Panc1 (cell line): ENCODE data around the gene SPO11. TPM values are rescaled to one million over a fixed set of nuclear protein-coding genes. Genes with fewer than 3 reads are reported as not detected.

Source experiments
- ATAC-seq: fragments of 200-7000 bp; cut with Tn5 transposase; 2 replicates; pipeline ENCODE4 v1.9.1; 2020; ENCODE audit warnings: mild to moderate bottlenecking, moderate library complexity
- BruUV-seq: library from RNA; stranded (reverse); fragments of 400-500 nt; replicated peaks from 2 replicates; lab custom pipeline; 2021; lab: Mats Ljungman, UMichigan
- CTCF ChIA-PET: fragments of 300-600 bp; sonication (Branson Sonifier 250); formaldehyde crosslinking; loops from one replicate; lab custom pipeline; 2022; ENCODE audit warnings: antibody characterized with exemption; lab: Charles Lee
- POLR2A ChIA-PET: fragments of 300-600 bp; sonication (Branson Sonifier 250); formaldehyde crosslinking; loops from one replicate; lab custom pipeline; 2022; ENCODE audit warnings: antibody characterized with exemption; lab: Charles Lee
- DNase-seq: peaks from one replicate; pipeline ENCODE4 v3.0.0-alpha.2; 2010; ENCODE audit warnings: low read depth, low spot score
- H3K27ac ChIP-seq: 2 replicates; pipeline ENCODE4 v1.5.1; 2011; ENCODE audit warnings: mild to moderate bottlenecking, low read length, inconsistent platforms
- H3K27me3 ChIP-seq: fragments of 200-500 bp; sonication (Bioruptor generic); 2 replicates; pipeline ENCODE4 v1.6.0; 2014; ENCODE audit warnings: low read length, inconsistent platforms; ENCODE audit not compliant: control insufficient read depth, insufficient read depth
- H3K36me3 ChIP-seq: fragments of 200-500 bp; sonication (Bioruptor generic); 2 replicates; pipeline ENCODE4 v1.5.1; 2014; ENCODE audit warnings: inconsistent platforms, mild to moderate bottlenecking, low read length, moderate library complexity; ENCODE audit not compliant: control insufficient read depth, insufficient read depth
- H3K4me1 ChIP-seq: 2 replicates; pipeline ENCODE4 v1.5.1; 2011; ENCODE audit warnings: inconsistent platforms, mild to moderate bottlenecking, low read length, moderate library complexity; ENCODE audit not compliant: control insufficient read depth, insufficient read depth
- H3K4me3 ChIP-seq, 2 experiments: 2 replicates each; pipeline ENCODE4 v1.5.1; 2011 to 2012; ENCODE audit warnings: low read depth in 2 of 2, low read length in 2 of 2, mild to moderate bottlenecking in 2 of 2, inconsistent platforms in 1 of 2, moderate library complexity in 1 of 2
- H3K9me3 ChIP-seq: fragments of 200-500 bp; sonication (Bioruptor generic); 2 replicates; pipeline ENCODE4 v1.5.1; 2014; ENCODE audit warnings: low read depth, mild to moderate bottlenecking, inconsistent platforms, low read length, moderate library complexity; ENCODE audit not compliant: control insufficient read depth, insufficient read depth
- POLR2AphosphoS5 ChIP-seq: IDR thresholded peaks from 2 replicates; pipeline ENCODE4 v1.6.1; 2012; ENCODE audit warnings: mild to moderate bottlenecking, low read depth, low read length, moderate library complexity
- SIN3A ChIP-seq: IDR thresholded peaks from 2 replicates; pipeline ENCODE4 v1.6.1; 2012; ENCODE audit warnings: low read depth, mild to moderate bottlenecking, low read length, moderate library complexity, borderline replicate concordance; ENCODE audit not compliant: insufficient read depth
- TCF7L2 ChIP-seq: IDR thresholded peaks from 2 replicates; pipeline ENCODE4 v1.6.1; 2011; ENCODE audit warnings: mild to moderate bottlenecking, low read depth, low read length, inconsistent platforms
- in situ Hi-C: cut with HindIII; loops from 2 replicates; pipeline ENCODE4 v1.10.0; 2016; ENCODE audit warnings: low sequenced_read_pairs, low pct_unique_long_range_greater_than_20kb
- intact Hi-C: fragments of 100-400 bp; cut with micrococcal nuclease; formaldehyde crosslinking; loops from one replicate; pipeline ENCODE4 v1.10.0; 2022; ENCODE audit not compliant: unreplicated experiment
- total RNA-seq: library from RNA; stranded (reverse); gene quantifications from one replicate; pipeline ENCODE4 v1.2.1, GENCODE V29; 2021; ENCODE audit not compliant: unreplicated experiment
- TF ChIP-seq, protein P1 (sequence below): fragments of 450-650 bp; IDR thresholded peaks from 2 replicates; pipeline ENCODE4 v1.5.1; 2017; ENCODE audit warnings: mild to moderate bottlenecking
- TF ChIP-seq, protein P2 (sequence below), 2 experiments: IDR thresholded peaks; 2 replicates each; pipeline ENCODE4 v1.6.1; 2011 to 2012; ENCODE audit warnings: low read depth in 2 of 2, control low read depth in 1 of 2, low read length in 1 of 2, mild to moderate bottlenecking in 1 of 2, moderate library complexity in 1 of 2; ENCODE audit not compliant: insufficient read depth in 1 of 2

Gene SPO11
- total RNA-seq, 1 experiment from 2014 or later = not detected

DNA sequence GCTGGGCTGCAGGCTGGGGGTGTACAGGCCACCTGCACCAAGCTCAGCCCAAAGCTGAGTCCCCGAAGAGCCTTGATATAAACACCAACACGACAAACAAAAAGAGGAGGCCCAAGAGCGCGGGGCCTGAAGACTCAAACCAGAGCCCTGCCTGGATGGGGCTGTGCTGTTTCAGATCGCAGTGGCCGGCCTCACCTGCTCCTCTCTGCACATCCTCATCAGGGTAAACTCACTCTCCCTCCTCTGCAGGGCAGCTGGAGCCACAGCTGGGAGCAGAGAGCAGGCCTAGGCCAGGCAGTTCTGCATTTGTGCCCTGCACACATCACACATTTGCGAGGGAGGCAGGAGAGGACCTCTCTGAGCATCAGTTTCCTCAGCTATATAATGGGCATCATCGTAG, 57.9 kb downstream of the SPO11 start:
- DNase-seq = no peak
- H3K36me3 ChIP-seq = peaks cover 2% of the 10 kb centered on the region
- CTCF ChIA-PET = no interaction called here
- no peaks in the 10 kb centered on the region for H3K27me3 ChIP-seq
- H3K9me3 ChIP-seq = no peaks in the 10 kb centered on the region
- no TSS peak for BruUV-seq
- no peak for ATAC-seq
- H3K4me3 ChIP-seq = no peak overlapping the region
- POLR2A ChIA-PET = no interaction called here
- in situ Hi-C loops (no loop called here), intact Hi-C loops (no loop called here)
- no peak for TF ChIP-seq SIN3A
- TF ChIP-seq, protein P1, sequence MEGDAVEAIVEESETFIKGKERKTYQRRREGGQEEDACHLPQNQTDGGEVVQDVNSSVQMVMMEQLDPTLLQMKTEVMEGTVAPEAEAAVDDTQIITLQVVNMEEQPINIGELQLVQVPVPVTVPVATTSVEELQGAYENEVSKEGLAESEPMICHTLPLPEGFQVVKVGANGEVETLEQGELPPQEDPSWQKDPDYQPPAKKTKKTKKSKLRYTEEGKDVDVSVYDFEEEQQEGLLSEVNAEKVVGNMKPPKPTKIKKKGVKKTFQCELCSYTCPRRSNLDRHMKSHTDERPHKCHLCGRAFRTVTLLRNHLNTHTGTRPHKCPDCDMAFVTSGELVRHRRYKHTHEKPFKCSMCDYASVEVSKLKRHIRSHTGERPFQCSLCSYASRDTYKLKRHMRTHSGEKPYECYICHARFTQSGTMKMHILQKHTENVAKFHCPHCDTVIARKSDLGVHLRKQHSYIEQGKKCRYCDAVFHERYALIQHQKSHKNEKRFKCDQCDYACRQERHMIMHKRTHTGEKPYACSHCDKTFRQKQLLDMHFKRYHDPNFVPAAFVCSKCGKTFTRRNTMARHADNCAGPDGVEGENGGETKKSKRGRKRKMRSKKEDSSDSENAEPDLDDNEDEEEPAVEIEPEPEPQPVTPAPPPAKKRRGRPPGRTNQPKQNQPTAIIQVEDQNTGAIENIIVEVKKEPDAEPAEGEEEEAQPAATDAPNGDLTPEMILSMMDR = no peak
- TF ChIP-seq TCF7L2 = no peak
- TF ChIP-seq POLR2AphosphoS5 = no peak
- TF ChIP-seq, protein P2, sequence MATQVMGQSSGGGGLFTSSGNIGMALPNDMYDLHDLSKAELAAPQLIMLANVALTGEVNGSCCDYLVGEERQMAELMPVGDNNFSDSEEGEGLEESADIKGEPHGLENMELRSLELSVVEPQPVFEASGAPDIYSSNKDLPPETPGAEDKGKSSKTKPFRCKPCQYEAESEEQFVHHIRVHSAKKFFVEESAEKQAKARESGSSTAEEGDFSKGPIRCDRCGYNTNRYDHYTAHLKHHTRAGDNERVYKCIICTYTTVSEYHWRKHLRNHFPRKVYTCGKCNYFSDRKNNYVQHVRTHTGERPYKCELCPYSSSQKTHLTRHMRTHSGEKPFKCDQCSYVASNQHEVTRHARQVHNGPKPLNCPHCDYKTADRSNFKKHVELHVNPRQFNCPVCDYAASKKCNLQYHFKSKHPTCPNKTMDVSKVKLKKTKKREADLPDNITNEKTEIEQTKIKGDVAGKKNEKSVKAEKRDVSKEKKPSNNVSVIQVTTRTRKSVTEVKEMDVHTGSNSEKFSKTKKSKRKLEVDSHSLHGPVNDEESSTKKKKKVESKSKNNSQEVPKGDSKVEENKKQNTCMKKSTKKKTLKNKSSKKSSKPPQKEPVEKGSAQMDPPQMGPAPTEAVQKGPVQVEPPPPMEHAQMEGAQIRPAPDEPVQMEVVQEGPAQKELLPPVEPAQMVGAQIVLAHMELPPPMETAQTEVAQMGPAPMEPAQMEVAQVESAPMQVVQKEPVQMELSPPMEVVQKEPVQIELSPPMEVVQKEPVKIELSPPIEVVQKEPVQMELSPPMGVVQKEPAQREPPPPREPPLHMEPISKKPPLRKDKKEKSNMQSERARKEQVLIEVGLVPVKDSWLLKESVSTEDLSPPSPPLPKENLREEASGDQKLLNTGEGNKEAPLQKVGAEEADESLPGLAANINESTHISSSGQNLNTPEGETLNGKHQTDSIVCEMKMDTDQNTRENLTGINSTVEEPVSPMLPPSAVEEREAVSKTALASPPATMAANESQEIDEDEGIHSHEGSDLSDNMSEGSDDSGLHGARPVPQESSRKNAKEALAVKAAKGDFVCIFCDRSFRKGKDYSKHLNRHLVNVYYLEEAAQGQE (IDR thresholded peaks at IDR 0.05; ENCODE audit: insufficient read depth in 1 of 2, low read depth in 2 of 2, low read length in 1 of 2) = no peak
- no peak overlapping the region for H3K27ac ChIP-seq
- H3K4me1 ChIP-seq = peaks cover 15% of the 10 kb centered on the region

DNA sequence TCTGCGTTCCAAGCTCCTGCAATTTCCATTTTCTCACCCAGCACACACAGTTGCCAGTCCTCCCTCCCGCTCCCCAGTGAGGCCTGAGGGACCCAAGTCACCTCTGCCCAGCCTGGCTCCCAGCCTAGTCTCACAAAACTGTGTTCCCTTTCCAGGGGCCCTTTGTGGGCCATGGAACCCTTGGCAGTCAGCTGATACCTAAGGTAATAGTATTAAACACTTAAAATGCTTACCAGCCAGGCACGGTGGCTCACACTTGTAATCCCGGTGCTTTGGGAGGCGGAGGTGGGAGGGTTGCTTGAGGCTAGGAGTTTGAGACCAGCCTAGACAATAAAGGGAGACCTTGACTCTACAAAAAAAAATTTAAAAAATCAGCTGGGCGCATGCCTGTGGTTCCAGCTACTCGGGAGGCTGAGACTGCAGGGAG, 58.4 kb downstream of the SPO11 start:
- in situ Hi-C loops = no loop called here
- no TSS peak for BruUV-seq
- H3K27ac ChIP-seq = no peak overlapping the region
- intact Hi-C loops = no loop called here
- no peaks in the 10 kb centered on the region for H3K9me3 ChIP-seq
- H3K27me3 ChIP-seq = no peaks in the 10 kb centered on the region
- peaks cover 19% of the 10 kb centered on the region for H3K4me1 ChIP-seq
- no peak for DNase-seq
- peaks cover 2% of the 10 kb centered on the region for H3K36me3 ChIP-seq
- TF ChIP-seq, protein P2 (IDR thresholded peaks at IDR 0.05; ENCODE audit: insufficient read depth in 1 of 2, low read depth in 2 of 2, low read length in 1 of 2) = no peak
- no peak for TF ChIP-seq TCF7L2
- TF ChIP-seq, protein P1 = no peak
- no peak for TF ChIP-seq POLR2AphosphoS5
- TF ChIP-seq SIN3A = no peak
- H3K4me3 ChIP-seq = no peak overlapping the region
- POLR2A ChIA-PET = interaction anchor here (0.6 kb wide), 1 partner anchor 106 kb away, joined by 3 read pairs; no protein-coding TSS in a partner anchor
- CTCF ChIA-PET = no interaction called here
- no peak for ATAC-seq
